Ovary (tissue), 3 donors: Measurements from ENCODE around the gene FOXP1.

ENCODE experiments used
- CTCF ChIP-seq, 3 donors: fragments of 450-650 bp in 2 of 3; fragments of 200-600 bp in 1 of 3; IDR thresholded peaks; one replicate each; pipeline versions ENCODE4 v1.5.1 to v1.8.0; 2016 to 2022; ENCODE audit warnings: antibody characterized with exemption in 3 of 3, mild to moderate bottlenecking in 1 of 3
- EP300 ChIP-seq: sonication (generic); formaldehyde crosslinking; IDR thresholded peaks from one replicate; pipeline ENCODE4 v1.6.1; 2017; ENCODE audit warnings: antibody characterized with exemption
- donor health status: DM: no; HTN: no; CAD: no.

GRCh38 chr3:71311661-71312046 lies 271.9 kb downstream of the FOXP1 start:
- TF ChIP-seq CTCF (IDR thresholded peaks at IDR 0.05): no peak
- no peak for TF ChIP-seq EP300
